Measurements from ENCODE around the gene FIGNL2. TPM values are rescaled to one million over a fixed set of nuclear protein-coding genes. Genes with fewer than 3 reads are reported as not detected.
A peak's percentile ranks its signal among the peaks of the same experiment; 100 is the strongest.

FIGNL2 gene
- total and polyA plus RNA-seq, 11 donors = 0.13 to 0.93 (median 0.35) TPM

DNA sequence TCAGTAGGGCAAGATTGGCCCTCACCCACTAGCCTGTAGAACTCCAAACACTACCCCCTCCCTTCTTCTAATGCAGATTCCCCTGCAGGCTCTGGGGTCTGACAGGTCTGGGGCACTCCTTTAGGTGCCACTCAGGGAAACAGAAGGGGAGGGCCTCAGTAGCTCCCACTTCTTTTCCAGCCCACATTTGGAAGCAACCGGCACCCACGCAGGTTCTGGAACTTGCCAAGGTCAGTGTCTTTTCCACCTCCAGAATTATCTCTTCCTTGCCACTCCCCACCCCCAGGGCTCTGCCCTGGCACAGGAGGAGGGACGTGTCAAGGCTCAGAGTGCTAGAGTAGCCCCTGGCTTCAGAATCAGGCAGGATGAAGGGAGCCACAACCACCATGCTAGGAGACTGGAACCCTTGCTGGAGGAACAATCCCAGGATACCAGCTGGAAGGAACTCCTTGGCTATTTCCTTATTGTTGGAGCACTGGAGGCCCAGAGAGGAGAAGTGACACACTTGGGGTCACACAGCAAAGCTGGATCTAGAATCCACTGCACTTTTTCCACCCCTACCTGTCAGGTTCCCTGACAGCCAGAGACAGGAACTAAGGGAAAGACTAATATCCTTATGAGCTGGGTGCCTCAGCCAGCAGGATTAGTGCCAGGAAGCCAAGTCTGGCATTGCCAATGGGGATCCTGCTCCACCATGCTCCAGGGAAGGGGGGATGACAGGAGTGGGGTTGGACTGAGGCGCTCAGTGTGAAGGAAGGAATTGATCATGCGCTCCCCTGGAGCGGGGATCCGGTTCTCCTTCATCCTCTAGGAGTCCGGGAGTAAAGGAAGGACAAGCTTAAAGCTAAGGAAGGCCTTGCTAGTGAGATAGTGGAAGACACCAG, 1.8 kb upstream of the FIGNL2 start:
- intact Hi-C loops (cut with DNase I) = loop anchor here in 1 of 10 donors (2.0 kb wide), 1 partner anchor 20 kb away; no protein-coding TSS in a partner anchor
- no peak for DNase-seq
- Histone ChIP-seq H3K36me3 (no peaks in the 10 kb centered on the region), H3K9me3 (no peaks in the 10 kb centered on the region), H3K4me3 (peak overlapping the region in 1 of 12 donors; percentile 62), H3K4me1 (peaks cover 0 to 51% (median 36%) of the 10 kb centered on the region in 12 donors), H3K27ac (peak overlapping the region in 10 of 12 donors; percentile 17 to 82 (median 60)), H3K27me3 (peaks cover 0 to 40% (median 25%) of the 10 kb centered on the region in 9 donors)
- WGBS, 4 donors = 69 to 84% (median 75%) methylated on average over 8 of the region's 8 CpGs
- no peak for ATAC-seq
- TF ChIP-seq CTCF (IDR thresholded peaks at IDR 0.05) = no peak
- TF ChIP-seq POLR2A (IDR thresholded peaks at IDR 0.05) = no peak

GRCh38 chr12:51848841-51849735, 570 bp upstream of the FIGNL2 start:
- H3K4me3 ChIP-seq = peak overlapping the region in 11 of 12 donors; percentile 55 to 73 (median 65)
- peaks cover 0 to 51% (median 36%) of the 10 kb centered on the region in 12 donors for H3K4me1 ChIP-seq
- peaks cover 0 to 42% (median 36%) of the 10 kb centered on the region in 9 donors for H3K27me3 ChIP-seq
- no peaks in the 10 kb centered on the region for H3K36me3 ChIP-seq
- peak in 3 of 4 donors; percentile 3 to 37 (median 10) for ATAC-seq
- H3K9me3 ChIP-seq = no peaks in the 10 kb centered on the region
- H3K27ac ChIP-seq = peak overlapping the region in 10 of 12 donors; percentile 55 to 83 (median 72)
- peak in 1 of 12 donors; percentile 18 for TF ChIP-seq CTCF (IDR thresholded peaks at IDR 0.05)
- TF ChIP-seq POLR2A (IDR thresholded peaks at IDR 0.05) = no peak
- 30 to 44% (median 39%) methylated on average over 29 to 55 of the region's 57 CpGs for WGBS, 4 donors
- intact Hi-C loops (cut with DNase I) = no loop called here
- peak in 2 of 5 donors; percentile 32 to 40 for DNase-seq

DNA sequence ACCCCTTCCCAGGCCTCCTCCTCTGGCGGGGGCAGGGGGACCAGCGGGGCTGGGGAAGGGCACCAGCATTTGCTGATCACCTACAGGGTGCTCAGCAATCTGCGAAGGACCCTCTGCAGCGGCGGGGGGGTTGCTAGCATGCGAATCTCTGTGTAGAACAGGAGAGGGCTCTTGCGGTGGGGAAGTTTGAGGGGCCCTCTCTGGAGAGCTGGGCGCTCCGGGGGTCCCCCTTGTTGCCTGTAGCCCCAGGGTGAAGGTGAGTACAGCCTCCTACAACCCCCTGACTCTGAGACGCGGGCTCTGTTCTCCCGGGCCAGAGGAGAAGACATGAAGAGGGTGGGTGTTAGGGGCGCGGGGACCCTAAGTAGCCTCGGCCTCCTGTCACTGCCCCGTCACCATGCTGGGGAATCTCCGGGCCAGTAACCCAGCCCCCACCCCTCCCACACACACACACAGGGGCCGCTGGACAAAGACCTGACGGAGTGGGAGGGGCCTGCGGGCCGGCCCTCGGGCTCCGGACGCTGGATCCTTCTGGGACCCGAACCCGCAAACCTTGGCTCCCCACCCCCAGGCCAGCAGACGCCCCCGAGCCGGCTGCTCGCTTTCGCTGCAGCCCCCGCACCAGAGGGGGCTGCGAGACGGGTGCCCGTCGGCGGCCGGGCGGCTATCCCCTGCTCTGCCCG, 734 bp downstream of the FIGNL2 start:
- no peaks in the 10 kb centered on the region for H3K9me3 ChIP-seq
- peak in 2 of 4 donors; percentile 39 to 64 for ATAC-seq
- no peaks in the 10 kb centered on the region for H3K36me3 ChIP-seq
- WGBS, 4 donors = 0 to 3% (median 1%) methylated on average over 2 to 40 of the region's 40 CpGs
- TF ChIP-seq POLR2A (IDR thresholded peaks at IDR 0.05) (no peak), CTCF (IDR thresholded peaks at IDR 0.05) (no peak)
- peaks cover 0 to 49% (median 36%) of the 10 kb centered on the region in 12 donors for H3K4me1 ChIP-seq
- H3K4me3 ChIP-seq = peak overlapping the region; percentile 27 to 73 (median 64)
- intact Hi-C loops (cut with DNase I) = no loop called here
- peaks cover 0 to 44% (median 38%) of the 10 kb centered on the region in 9 donors for H3K27me3 ChIP-seq
- DNase-seq = peak in 4 of 5 donors; percentile 46 to 76 (median 55)
- peak overlapping the region in 11 of 12 donors; percentile 52 to 83 (median 75) for H3K27ac ChIP-seq
